Suprapubic skin (tissue), 4 donors: ENCODE results near the gene KRT33B.

Source experiments
- CTCF ChIP-seq, 2 donors: fragments of 200-600 bp in 1 of 2; fragments of 450-650 bp in 1 of 2; sonication (generic) in 1 of 2; IDR thresholded peaks; one replicate each; pipeline ENCODE4 v1.5.1; 2016 to 2019; ENCODE audit warnings: antibody characterized with exemption in 2 of 2, mild to moderate bottlenecking in 1 of 2, moderate library complexity in 1 of 2
- POLR2A ChIP-seq, 2 donors: fragments of 450-650 bp; IDR thresholded peaks; one replicate each; pipeline ENCODE4 v1.6.1; 2017; ENCODE audit warnings: antibody characterized with exemption in 2 of 2, mild to moderate bottlenecking in 2 of 2, moderate library complexity in 2 of 2
- POLR2AphosphoS5 ChIP-seq, 3 donors: sonication (generic); formaldehyde crosslinking; IDR thresholded peaks; one replicate each; pipeline ENCODE4 v1.6.1; 2017; ENCODE audit warnings: antibody characterized with exemption in 3 of 3

- no peak for TF ChIP-seq POLR2A (IDR thresholded peaks at IDR 0.05)
- no peak for TF ChIP-seq POLR2AphosphoS5 (IDR thresholded peaks at IDR 0.05)
- TF ChIP-seq CTCF (IDR thresholded peaks at IDR 0.05): no peak
Observed at GRCh38 chr17:41340494-41340893, 29.1 kb downstream of the KRT33B start.
